CD1c-positive myeloid dendritic cell (primary cell): ENCODE data around the gene EAPP.
"Not testable (repeated sequence)": the region's sequence is repeated elsewhere in the genome, so short reads cannot be mapped to it uniquely, and the experiment has no call there.

Source experiments
- DNase-seq: peaks from one replicate; pipeline ENCODE4 v3.0.0-alpha.2; 2016; ENCODE audit errors: extremely low spot score

The EAPP gene

DNA sequence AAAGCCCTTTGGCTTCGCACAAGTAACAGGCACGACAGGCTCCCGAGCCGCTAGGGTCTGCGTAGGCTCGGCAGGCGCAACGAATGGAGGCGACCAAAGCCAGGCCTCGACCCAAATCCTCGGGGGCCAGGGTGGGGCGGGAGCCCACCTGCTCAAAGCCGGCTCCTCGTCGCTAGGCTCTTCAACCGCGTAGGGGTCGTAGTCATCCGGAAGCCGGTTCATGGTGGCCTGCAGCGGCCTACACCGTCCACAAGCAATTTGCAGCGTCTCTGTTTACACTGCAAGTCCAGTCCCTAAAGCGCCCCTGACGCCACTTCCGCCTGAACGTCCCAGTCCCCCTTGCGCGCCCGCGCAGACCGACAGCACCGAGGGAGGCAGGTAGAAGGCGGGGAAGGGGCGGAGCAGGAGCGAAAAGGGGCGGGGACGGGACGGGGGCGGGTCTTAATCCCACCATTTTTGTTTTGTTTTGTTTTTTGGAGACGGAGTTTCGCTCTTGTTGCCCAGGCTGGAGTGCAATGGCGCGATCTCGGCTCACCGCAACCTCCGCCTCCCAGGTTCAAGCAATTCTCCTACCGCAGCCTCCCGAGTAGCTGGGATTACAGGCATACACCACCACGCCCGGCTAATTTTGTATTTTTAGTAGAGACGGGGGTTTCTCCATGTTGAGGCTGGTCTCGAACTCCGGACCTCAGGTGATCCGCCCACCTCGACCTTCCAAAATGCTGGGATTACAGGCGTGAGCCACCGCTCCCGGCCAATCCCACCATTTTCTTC lies at the start of gene EAPP:
Gene EAPP, minus strand, starts transcription at position 295 of the 774 bp plus-strand sequence. Its CDS starts 73 bp downstream, at position 222.
- DNase-seq, result peak; percentile 98

- DNase-seq, result no peak
These were observed 44.0 kb upstream of the EAPP start for GRCh38 chr14:34583525-34583924.

DNA sequence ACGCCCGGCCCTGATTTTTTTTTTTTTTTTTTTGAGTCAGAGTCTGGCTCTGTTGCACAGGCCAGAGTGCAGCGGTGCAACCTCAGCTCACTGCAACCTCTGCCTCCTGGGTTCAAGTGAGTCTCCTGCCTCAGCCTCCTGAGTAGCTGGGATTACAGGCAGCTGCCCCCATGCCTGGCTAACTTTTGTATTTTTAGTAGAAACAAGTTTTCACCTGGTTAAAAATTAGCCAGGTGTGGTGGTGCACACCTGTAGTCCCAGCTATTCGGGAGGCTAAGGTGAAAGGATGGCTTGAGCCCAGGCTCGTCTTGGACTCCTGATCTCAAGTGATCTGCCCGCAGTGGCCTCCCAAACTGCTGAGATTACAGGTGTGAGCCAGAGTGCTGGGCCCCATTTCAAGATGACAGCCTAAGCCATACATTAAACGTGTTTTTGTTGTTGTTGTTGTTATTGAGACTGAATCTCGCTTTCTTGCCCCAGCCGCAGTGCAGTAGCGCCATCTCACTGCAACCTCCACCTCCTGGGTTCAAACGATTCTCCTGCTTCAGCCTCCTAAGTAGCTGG lies 42.7 kb upstream of the EAPP start:
- DNase-seq, result no peak

DNA sequence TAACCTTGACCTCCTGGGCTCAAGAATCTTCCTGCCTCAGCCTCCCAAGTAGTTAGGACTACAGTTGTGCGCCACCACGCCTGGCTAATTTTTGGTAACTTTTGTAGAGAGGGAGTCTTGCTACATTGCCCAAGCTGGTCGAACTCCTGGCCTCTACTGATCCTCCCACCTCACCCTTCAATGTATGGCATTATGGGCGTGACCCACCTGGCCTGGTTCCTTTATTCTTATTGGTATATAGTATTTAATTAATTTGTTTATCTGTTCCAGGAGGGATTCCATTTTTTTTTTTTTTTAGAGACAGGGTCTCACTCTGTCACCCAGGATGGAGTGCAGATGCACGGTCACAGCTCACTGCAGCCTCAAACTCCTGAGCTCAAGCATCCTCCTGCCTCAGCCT lies 40.9 kb upstream of the EAPP start:
- no peak for DNase-seq

DNA sequence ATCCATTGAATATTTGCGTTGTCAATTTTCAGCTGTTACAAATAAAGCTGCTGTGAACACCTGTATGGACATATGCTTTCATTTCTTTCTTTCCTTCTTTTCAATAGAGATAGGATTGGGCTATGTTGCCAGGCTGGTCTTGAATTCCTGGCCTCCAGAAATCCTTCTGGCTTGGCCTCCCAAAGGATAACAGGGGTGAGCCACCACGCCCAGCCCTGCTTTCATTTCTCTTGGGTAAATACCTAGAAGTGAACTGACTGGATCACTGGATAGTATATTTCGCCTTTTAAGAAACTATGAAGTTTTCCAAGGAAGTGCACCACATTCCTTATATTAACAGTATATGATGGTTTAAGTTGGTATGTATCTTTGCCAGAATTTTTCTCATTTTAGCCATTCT lies 32.3 kb upstream of the EAPP start:
- DNase-seq, result no peak

DNA sequence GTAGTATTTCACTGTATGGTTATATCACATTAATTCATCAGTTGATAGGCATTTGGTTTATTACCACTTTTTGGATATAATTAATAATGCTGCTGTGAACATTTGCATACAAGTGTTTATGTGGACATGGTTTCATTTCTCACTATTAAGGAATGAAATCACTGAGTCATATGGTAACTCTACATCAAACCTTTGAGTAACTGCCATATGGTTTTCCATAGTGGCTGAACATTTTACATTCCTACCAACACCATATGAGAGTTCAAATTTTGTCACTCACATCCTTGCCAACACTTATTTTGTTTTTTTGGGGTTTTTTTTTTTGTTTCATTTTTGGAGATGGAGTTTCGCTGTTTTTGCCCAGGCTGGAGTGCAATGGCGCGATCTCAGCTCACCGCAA lies 30.2 kb upstream of the EAPP start:
- DNase-seq, result no peak

GRCh38 chr14:34568803-34569202 lies 29.3 kb upstream of the EAPP start:
- DNase-seq, result no peak

DNA sequence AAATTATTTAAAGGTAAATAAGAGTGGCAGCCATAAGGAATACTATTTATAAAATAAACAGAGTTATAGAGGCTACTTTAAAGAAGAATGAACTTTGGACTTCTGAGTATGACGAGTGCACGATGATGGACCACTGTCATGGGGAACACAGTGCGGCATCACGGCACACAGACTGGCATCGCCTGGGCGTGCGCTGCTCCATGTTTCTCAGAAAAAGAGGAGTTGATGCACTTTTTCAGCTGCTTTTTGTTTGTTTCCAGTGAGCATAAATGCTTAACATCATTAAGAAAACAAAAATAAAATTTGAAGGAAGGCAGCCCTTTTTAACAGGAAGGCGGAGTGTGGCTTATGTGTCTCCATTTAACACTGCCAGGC lies 23.3 kb upstream of the EAPP start:
- no peak for DNase-seq

GRCh38 chr14:34562037-34562775 lies 22.7 kb upstream of the EAPP start:
- not testable (repeated sequence) for DNase-seq

DNA sequence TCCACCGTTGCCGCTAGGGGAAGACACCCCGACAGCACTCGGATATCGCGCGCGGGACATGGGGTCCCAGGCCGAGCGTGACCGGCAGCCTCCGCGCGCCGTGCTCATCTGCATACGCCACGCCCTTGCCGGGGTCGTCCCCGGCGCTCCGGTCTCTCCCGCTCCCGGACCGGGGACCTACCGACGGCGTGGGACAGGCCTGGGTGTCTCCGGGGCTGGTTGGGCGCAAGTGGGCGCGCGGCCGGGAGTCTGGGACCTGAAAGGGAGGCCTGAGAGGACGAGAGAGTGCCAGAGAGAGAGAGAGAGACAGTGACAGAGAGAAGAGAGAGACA lies 17.0 kb upstream of the EAPP start:
- not testable (repeated sequence) for DNase-seq

GRCh38 chr14:34555583-34556497 lies 16.3 kb upstream of the EAPP start:
- not testable (repeated sequence) for DNase-seq

DNA sequence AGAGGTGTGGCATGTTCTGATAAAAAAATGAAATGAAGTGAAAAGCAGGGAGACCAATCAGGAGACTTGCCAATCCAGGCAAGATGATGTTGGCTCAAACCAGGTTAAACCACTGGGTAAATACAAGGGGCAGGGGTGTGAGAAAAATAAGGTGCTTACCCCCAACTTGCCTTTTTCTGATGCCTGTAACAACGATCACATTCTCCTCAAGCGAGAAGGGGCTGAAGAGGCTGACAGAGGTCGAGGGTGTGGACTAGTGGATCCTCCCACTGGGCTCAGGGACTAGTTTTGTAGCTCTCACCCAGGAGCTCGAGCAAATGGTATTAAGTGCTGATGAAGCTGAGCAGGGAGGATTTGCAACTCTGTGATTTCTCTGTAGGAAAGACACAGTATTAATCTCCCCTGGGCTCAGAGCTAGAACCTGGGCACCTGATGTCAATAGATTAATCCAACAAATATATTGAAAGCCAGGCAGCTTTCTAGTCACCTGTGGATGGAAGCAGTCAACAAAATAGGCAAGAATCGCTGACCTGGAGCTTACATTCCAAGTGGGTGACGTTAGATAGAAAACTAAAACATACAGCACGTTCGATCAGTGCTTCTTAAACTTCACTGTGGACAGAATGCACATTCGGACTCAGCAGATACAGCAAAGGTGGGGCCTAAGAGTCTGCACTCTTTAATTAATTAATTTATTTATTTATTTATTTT lies 15.2 kb upstream of the EAPP start:
- DNase-seq, result peak; percentile 25

DNA sequence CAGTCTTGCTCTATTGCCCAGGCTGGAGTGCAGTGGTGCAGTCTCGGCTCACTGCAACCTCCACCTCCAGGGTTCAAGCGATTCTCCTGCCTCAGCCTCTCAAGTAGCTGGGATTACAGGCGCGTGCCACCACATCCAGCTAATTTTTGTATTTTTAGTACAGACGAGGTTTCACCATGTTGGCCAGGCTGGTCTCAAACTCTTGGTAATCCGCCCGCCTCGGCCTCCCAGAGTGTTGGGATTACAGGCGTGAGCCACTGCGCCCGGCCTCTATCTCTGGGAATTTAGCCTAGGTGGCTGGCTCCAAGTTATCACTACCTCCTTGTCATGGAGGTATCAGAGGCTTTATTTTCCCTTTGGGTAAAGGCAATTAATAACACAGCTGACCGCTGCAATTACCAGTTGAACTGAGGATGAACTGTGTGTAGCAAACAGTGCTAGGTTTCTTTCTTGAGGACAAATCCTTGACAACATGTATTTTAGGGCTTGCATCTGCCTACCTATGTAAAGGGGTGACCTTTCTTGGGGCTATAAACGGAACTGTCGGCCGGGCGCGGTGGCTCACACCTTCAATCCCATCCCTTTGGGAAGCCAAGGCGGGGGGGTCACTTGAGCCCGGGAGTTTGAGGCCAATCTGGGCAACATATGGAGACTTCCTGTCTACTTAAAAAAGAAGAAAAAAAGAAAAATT lies 9.9 kb upstream of the EAPP start:
- not testable (repeated sequence) for DNase-seq

DNA sequence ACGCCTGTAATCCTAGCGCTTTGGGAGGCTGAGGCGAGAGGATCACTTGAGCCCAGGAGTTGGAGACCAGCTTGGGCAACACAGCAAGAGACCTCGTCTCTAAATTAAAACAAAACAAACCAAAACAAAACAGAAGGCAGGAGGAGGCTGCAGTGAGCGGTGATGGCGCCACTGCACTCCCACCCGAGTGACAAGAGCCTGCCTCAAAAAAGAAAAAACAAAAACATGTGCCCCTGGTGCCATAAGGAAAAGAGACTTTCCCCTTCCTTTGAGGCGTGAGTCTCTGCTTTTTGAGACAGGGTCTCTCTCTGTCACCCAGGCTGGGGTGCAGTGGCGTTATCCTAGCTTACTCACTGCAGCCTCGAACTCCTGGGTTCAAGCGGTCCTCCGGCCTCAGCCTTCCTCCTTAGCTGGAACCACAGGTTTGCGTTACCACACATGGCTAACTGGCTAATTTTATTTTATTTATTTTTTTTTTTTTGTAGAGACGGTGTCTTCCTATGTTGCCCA lies 9.0 kb upstream of the EAPP start:
- DNase-seq, result peak; percentile 16

- not testable (repeated sequence) for DNase-seq
These were observed 7.6 kb upstream of the EAPP start for GRCh38 chr14:34547136-34547520.

DNA sequence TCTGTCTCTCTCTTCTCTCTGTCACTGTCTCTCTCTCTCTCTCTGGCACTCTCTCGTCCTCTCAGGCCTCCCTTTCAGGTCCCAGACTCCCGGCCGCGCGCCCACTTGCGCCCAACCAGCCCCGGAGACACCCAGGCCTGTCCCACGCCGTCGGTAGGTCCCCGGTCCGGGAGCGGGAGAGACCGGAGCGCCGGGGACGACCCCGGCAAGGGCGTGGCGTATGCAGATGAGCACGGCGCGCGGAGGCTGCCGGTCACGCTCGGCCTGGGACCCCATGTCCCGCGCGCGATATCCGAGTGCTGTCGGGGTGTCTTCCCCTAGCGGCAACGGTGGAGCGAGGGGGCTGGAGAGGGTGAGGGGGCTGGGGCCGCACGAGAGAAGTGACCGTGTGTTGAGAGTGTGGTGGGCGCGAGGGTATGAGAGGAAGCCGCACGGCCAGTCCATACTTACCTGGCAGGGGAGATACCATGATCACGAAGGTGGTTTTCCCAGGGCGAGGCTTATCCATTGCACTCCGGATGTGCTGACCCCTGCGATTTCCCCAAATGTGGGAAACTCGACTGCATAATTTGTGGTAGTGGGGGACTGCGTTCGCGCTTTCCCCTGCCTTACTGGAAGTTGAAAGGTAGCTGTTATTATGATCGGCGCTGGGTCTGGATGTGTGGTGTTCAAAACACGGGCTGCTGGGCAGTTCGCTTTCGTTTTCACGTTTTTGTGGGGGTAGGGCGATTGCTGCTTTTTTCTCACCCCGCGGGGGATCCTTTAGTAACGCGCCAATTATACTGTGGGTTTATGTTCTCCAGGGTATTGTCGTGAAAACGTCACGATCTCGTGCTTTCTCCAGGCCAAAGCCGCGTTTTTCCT lies 7.0 kb upstream of the EAPP start:
- not testable (repeated sequence) for DNase-seq

DNA sequence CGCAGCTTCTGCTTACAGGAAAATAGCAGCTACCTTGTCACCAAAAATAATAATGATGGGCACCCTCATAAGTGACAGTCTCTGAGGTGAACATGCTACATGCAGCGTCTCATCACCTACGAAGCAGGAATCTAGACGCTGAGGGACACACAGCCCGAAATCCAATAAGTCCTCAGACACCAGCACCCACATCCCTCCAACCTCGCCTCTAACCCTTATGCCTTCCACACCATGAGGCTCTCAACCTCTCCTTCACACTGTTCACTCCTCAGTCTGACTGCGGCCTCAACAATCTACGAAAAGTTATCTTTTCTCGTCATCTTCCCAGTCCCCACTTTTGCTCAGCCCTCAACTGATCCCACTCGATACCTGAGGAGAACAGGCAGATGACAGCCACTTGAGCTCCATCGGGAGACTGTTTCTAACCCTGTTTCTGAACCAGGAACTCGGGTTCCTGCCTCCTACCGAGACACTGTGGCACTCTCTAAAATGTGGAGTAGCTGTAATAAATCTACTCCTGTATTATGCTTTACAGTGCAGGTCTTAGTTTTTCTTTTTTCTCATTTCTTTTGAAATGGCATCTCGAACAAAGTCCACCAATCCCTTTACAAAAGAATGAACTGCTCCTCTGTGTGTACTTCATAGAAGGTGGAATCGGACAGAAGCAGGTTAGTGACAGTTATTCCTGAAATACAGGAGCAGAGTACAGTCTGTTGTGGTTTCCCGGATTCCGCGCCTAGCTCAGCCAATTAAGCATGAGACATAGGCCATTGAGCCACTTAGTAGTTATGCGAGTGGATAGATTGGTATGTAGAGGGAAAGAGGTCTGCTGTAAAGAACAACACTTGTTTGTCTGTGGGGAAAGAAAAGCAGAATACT lies 919 bp upstream of the EAPP start:
- DNase-seq, result not testable (repeated sequence)

DNA sequence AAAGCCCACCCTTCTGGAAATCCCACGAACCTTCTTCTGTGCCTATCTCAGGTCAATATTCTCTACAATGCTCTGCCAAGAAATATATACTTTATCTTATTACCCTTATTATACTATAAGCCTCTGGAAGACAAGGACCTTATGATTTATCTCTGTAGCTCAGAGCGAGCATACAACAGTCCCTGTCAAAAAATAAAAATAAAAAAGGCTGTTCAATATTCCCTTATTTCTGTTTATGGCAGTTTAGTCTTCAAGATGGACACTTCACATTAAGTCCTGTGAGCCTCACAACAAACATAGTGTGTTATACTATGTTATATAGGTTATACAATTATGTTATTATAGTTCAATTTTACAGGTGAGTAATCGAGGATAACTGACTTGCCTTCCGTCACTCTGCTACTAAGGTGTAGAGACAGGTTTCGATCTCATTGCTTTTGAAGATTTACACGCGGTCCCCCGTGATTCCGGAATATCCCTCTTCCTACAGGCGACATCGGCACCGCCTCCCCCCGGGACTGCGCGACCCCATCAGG lies 562 bp downstream of the EAPP start:
- no peak for DNase-seq
